Right forelimb (tissue), 1 donor: Measurements from ENCODE around the gene TAAR1.
"Not testable (repeated sequence)": the region's sequence is repeated elsewhere in the genome, so short reads cannot be mapped to it uniquely, and the experiment has no call there.

Source experiments
- DNase-seq: peaks from one replicate; pipeline ENCODE4 v3.0.0-alpha.2; 2018

Gene TAAR1, protein sequence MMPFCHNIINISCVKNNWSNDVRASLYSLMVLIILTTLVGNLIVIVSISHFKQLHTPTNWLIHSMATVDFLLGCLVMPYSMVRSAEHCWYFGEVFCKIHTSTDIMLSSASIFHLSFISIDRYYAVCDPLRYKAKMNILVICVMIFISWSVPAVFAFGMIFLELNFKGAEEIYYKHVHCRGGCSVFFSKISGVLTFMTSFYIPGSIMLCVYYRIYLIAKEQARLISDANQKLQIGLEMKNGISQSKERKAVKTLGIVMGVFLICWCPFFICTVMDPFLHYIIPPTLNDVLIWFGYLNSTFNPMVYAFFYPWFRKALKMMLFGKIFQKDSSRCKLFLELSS

DNA sequence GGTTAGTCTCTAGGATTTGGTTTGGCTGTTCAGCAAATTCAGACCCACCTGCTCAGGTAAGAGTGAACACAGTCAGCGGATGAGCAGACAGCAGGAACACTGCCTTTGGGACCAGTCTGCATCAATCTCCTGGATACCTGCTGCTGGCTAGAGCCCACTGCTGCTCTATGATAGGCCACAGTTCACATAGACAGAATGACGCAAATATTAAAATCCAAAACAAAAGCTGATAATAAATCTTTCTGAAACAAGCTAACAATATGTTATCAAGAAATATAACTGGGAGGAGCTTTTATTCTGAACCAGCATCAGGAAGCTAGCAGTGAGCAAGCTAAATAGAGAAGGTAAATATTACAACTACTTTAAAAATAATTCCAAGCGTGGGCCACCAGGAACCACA is at the start of gene TAAR1:
TSS of gene TAAR1 (minus strand) at position 101 of the 400 bp plus-strand sequence. CDS start 13,179 bp downstream, outside the sequence.
- no peak for DNase-seq

DNA sequence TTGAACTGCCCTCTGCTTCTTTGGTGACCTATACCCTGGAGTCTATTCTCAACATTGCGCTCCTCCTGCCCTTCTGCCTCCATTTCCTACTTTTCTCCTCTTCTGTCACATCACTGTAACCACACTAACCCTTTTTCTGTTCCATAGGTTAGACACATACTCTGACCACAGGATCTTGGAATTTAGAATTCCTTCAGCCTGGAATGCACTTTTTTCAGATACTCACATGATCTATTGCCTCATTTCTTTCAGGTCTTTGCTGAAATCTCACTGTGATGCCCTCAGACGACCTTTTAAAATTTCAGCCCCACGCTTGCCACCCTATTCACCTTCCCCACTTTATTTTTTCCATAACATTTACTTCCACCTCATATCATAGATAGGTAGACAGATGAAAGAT is 49.8 kb upstream of the TAAR1 start:
- DNase-seq, result no peak

DNA sequence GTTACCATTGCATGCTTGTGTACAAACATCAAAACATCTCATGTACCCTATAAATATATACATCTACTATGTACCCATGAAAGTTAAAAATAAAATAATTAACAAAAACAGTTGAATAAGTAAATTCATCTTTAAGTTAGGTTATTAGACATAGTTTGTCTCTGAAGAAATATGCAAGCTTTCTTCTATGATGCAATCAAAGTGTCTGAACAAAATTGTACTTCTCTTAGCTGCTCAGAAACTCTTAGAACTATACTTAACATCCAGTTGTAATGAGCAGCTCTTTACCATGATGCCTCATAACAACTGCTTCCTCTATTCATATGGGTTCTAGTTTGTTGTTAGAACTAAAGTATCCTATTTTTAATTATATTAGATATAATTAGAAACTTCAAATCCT is 49.0 kb upstream of the TAAR1 start:
- DNase-seq, result no peak

DNA sequence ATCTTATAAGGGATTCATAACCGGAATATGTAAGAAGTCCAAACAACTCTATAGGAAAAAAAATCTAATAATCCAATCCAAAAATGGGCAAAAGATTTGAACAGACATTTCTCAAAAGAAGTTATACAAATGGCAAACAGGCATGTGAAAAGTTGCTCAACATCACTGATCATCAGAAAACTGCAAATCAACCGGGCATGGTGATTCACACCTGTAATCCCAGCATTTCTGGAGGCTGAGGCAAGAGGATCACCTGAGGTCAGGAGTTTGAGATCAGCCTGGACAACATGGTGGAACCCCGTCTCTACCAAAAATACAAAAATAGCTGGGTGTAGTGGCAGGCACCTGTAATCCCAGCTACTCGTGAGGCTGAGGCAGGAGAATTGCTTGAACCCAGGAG is 47.8 kb upstream of the TAAR1 start:
- not testable (repeated sequence) for DNase-seq

DNA sequence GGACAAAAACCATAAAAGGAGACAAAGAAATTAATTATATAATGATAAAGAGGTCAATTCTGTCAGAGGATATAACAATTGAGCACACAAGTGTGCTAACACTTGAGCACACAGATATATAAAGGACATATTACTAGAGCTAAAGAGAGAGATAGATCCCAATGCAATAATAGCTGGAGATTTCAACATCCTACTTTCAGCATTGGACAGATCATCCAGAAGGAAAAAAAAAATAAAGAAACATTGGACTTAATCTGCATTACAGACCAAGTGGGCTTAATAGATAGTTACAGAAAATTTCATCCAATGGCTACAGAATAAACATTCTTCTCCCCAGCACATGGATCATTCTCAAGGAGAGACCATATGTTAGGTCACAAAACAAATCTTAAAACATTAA is 45.0 kb upstream of the TAAR1 start:
- DNase-seq, result no peak

DNA sequence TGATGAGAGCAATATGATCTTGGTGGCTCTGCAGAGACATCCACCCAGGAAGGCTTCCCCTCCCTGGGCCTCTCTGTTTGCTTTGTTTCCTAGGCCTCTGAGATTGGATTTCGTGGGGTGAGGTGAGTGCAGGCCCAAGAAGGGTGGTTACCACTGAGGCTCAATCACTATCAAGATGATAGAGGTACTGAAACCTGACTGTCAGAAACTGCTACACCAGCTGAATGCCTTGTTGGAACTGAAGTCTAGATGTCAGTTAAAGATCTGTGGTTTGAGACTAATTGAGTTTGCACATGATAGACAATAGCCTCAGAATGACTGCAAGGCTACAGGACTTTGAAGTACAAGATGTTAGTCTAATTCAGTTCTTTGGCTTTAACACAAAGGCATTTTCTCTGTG is 39.6 kb upstream of the TAAR1 start:
- no peak for DNase-seq

DNA sequence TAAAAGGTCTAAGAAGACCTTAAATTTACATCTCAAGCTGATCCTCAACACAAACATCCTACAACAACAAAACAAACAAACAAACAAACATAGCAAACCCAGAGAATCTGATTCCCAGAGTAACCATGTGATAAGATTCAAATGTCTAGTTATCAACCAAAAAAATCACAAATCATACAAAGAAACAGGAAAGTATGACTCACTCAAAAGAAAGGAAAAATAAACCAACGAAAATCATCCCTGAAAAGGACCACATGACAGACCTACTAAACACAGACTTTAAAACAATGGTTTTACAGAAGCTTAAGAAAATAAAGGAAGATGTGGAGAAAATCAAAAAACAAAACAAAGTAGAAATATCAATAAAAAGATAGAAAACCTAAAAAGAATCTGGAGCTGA is 36.8 kb upstream of the TAAR1 start:
- no peak for DNase-seq

DNA sequence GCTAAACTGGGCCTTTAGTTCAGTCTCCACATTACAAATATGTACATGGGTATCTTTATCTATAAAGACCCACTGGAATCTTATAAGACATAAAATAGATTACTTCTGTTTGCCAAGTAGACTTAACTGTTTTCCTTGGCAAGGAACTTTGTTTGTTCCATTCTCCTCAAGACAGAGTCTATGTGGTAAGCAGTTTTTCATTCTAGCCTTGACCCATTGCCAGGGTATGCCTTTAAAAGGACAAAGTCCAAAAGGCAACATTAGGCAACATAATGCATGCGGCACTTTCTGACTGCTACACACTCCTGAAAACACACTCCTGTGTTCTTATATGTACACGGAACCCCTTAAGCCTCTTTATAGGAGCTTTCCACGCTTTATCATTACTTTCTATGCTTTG is 34.5 kb upstream of the TAAR1 start:
- DNase-seq, result no peak

DNA sequence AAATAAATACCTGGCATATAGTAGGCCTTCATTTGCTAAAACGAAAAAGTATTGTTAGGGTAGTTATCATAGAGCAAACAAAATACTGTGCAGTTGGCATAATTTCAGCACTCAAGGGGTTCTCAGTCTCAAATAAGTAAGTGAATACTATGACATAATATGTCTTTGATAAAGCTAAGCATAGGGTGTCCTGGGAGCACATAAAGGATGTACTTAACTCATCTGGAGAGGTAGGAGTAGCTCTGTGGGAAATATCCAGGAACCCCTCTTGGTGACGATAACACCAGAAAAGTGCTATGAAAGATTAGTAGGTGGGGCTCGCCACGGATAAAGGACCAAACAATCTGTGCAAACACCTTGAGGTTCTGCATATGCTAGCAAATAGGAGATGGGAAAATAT is 31.7 kb upstream of the TAAR1 start:
- DNase-seq, result no peak

DNA sequence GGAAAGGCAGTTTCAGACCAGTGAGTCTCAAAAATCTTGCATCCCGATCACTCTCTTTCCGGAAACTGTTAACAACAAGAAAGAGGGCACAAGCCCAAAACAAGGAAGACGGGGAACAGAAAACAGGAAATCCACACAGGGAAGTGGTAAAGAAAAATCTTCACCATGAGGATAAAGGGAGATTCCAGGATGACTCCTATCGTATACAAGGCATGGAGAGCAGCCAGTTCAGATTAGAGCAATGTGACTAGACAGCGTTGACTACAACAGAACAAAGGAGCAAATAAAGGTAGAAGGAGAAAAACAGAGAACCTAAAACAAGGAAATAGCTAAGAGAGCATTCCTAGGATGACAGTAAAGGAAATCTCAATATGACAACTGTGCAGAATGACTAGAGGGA is 28.3 kb upstream of the TAAR1 start:
- no peak for DNase-seq

DNA sequence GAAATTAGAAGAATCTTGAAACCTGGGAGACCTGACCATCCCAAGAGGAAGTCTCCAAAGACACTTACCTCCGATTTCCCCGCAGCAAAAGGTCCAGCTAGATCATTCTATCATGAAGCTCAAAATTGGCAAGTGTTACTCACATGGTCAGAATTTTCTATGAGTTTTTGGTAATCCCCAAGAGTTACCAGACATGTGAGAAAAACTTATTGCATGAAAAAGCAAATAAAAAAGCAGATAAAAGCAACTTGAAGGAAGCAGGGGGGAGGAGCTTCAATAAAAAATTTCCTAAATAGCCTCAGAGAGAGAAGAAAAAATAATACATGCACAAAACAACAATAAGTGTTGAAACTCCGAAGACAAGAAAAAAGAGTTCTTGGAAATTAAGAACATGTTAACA is 27.5 kb upstream of the TAAR1 start:
- DNase-seq, result no peak

DNA sequence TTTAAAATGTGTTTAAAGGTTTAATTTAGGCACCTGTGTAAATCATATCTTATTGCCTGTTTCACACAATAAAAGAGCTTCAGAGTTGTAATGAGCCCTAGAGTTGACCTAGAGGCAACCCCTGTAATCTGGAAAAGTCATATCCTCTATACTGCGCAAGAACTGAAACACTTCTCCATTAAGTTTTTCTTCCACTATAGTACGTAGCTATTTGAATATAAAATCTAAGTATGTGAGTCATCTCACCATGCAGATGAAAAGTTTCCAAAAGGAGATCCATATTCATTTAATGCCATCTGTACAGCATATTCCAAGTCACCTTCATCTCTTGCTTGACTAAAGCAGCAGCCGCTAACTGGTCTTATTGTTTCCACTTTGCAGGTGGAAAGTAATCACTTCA is 26.0 kb upstream of the TAAR1 start:
- no peak for DNase-seq

DNA sequence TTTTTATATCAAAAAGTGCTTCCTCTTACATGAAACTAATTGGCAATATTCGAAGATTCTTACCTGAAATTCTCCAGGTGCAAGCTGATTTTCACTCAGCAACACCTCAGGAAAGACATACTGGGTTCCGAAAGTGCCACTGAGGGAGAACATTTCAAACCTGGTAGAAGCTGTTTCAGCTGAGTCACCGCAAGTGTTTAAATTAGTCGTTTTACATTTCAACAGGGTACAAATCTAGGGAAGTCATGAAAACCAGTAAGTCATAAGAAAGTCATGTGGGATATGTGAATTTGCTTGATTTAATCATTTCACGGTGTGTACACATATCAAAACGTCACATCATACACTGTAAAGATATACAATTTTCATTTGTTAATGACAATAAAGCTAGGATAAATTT is 25.3 kb upstream of the TAAR1 start:
- no peak for DNase-seq

DNA sequence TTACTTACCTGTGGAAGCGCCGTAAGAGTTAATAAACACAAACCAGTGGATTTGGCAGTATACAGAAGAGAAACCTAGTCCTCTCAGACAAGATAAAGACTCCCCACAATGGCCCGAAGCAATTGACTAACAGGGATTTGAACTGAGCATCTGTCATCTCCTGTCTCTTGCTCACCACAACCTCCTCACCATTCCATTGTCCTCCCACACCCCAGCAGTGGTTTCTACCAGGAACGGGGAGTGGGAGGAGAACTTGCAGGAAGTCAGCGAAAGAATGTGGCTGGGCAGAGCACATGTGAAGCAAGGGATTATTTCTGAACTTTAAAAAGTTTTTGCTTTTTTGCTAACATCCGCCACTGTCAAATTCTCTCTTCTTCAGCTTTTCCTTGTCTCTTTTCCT is 24.6 kb upstream of the TAAR1 start:
- DNase-seq, result no peak

DNA sequence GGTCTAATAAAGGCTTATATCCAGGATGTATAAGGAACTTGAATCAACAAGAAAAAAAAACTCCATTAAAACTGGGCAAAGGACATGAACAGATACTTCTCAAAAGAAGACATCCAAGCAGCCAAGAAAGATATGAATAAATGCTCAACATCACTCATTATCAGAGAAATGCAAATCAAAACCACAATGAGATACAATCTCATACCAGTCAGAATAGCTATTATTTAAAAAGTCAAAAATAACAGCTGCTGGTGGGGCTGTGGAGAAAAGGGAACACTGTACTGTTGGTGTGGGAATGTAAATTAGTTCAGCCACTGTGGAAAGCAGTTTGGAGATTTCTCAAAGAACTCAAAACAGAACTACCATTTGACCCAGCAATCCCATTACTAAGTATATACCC is 20.1 kb upstream of the TAAR1 start:
- not testable (repeated sequence) for DNase-seq

DNA sequence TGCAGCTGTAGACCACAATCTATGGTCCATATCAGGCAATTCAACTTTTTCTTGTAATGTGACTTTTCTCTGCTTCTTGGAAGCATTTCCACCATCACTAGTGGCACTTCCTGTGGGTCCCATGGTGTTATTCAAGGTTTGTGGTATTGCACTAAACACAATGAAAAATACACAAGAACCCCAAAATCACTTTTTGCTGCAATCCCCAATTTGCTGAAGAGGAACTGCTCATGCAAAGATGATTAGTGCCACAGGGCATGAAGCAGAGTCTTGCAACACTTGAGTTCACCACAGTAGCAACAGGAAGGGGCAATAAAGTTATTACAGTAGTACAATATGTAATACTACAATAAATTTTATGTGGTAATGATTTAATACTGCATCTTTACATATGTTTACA is 16.8 kb upstream of the TAAR1 start:
- no peak for DNase-seq

DNA sequence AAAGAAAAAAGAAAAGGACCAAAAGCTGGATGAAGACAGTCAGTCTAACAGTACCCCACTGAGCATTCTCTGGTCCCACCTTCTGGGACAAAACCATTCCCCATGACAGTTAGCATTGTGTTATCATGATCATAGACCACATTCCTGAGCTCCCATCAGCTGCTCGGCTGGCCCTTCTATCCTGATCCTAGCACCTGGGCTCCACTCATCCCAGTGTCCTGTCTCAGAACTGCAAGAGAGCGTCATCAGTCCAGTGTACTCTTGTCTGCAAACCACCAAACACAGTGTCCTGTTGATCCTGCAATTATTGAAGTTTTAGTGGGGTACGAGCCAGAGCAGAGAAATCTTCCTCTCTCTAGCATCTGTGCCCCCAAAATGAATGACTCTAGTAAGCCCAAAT is 16.0 kb upstream of the TAAR1 start:
- no peak for DNase-seq

DNA sequence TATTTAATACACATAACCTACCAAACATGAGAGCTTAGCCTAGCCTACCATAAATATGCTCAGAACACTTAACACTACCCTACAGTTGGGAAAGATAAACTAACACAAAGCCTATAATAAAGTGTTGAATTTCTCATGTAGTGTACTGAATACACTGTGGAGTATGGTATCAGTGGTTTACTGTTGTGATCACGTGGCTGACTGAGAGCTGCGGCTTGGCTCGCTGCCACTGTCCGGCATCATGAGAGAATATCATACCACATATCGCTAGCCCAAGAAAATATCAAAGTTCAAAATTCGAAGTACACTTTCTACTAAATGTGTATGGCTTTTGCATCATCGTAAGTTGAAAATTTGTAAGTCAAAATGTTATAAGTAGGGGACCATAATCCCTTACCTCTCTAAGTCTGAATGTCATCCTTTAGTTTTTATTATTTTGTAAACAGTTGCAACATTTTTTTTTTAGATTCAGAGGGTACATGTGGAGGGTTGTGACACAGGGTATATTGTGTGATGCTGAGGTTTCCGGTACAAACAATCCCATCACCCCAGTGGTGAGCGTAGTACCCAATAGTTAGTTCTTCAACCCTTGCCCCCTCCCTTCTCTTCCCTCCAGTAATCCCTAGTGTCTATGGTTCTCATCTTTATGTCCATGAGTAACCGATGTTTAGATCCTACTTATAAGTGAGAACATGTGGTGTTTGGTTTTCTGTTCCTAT is 14.6 kb upstream of the TAAR1 start:
- no peak for DNase-seq

DNA sequence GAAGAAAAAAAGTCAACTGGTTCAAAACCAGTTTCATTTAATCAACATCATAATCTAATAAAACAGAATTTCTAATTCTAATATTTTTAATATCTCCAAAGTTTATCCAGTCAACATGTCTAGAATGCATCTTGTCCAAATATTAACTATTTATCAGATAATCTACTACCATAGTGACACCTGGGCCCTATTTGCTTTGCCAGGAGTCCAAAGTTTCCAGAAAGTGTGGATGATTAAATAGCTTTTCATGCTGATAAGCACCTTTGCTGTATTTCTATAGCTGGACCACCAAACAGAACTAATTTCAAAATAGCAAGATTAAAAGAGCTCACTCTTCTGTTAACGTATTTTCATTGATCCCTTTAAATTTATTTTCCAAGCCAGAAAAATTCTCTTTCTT is 12.3 kb upstream of the TAAR1 start:
- DNase-seq, result no peak

DNA sequence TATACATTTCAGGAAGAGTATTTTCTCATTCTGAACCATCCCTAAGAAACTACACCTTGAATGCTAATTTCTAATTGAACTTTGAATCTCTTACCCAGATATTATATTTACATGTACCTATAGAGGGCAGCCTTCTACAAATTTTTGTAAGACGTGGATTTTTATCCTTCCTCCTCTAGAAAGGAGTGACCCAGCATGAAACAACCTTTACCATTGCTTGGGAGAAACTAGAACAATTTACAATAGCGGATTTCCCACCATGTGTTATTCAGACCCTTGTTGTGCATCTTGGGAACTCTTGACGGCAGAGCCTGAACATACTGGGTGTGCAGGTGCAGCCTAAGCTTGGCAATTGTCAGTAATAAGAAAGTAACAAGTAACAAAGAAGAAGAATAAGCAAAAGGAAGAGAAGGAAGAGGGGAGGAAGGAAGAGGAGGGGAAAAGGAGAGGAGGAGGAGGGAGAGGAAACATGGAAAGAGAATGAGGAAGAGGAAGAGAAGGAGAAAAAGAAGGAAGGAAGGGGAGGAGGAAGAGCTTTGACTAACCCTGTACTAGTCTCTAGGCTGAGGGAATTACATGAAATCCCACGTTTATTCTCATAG is 10.8 kb upstream of the TAAR1 start:
- DNase-seq, result no peak

DNA sequence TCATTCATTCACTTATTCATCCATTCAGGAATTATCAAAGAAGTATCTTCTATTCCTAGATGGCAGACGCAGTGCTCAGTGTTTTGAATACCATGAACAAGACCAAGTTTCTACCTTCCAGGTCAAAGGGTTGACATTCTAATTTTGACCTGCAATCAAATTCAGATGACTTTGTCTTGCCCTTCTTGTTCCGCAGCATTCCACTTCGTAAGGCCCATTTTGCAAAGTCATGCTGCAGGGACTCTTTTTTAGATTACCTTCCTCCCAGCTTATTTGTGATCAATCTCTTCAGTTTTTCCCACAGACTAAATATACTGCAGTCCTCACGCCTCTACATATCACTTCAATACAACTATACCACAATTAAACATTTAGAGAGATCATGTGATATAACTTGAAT is 7.1 kb upstream of the TAAR1 start:
- DNase-seq, result no peak

DNA sequence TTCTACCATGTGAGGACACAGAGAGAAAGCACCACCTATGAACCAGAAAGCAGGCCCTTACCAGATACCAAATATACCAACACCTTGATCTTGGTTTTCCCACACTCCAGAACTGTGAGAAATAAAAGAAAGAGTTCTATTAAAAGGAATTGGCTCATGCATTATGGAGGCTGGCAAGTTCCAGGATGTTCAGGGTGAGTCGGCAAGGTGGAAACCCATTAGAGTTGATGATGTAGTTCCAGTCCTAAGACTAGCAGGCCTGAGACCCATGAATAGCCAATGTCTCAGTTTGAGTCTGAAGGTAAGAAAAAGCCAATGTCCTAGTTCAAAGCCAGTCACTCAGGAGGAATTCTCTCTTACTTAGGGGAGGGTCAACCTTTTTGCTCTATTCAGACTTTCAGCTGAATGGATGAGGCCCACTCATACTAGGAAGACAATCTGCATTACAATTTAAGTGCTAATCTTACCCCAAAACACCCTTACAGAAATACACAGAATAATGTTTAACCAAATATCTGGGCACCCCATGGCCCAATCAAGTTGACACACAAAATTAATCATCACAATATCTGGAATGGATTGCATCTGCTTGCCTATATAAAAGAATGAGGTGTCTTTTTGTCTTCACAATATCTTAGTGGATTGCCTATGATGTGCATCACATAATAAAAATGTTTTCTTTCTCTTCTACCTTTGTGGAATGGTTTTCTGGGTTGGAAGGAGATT is 5.5 kb upstream of the TAAR1 start:
- no peak for DNase-seq

DNA sequence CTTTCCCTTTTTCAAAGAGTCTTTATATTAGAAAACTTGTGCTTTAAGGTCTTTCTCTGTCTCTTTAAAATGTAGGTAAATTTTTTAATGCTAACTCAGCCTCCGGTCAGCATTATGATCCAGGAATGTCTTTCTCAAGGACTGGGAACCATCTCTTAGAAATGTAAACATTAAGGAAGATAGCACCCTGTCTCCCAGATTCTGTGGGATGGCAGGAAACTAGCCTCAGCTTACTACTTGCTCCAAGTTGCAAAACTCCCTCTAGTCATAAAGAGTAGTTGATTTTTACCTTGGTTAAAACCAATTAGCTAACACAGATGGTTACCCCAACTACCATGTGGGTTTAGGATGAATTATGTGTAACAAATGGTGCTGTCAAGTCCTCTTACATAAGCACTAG is 4.7 kb upstream of the TAAR1 start:
- DNase-seq, result no peak

DNA sequence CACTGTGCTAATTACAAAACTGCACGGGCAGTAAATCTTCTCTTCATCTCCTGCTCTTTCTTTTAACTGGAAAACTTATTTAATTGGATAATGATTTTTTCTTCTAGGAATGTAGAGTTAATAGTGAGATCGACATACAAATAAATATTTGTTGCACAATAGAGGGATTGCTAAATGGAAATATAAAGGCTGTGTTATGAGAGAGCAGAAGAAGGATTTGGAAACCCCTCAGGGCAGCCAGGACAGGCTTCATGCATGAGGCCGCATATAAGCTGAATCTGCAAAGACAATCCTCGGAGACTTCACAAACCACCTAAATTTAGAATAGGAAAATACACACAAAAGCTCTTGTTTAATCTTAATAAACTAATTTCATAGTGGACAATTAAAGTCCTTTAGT is 2.9 kb upstream of the TAAR1 start:
- no peak for DNase-seq
